GM18502 (cell line): ENCODE measurements around the gene CYSTM1.

ENCODE experiments used
- ATAC-seq: cut with Tn5 transposase; IDR thresholded peaks from one replicate; pipeline ENCODE4 v1.9.1; 2021; ENCODE audit warnings: mild to moderate bottlenecking; ENCODE audit not compliant: unreplicated experiment, poor library complexity

The CYSTM1 gene

GRCh38 chr5:140174465-140175366, at the start of gene CYSTM1:
Gene CYSTM1 (plus strand): TSS chr5:140175188. CDS start chr5:140194466, 19,278 bp downstream.
- ATAC-seq, result peak; percentile 90

DNA sequence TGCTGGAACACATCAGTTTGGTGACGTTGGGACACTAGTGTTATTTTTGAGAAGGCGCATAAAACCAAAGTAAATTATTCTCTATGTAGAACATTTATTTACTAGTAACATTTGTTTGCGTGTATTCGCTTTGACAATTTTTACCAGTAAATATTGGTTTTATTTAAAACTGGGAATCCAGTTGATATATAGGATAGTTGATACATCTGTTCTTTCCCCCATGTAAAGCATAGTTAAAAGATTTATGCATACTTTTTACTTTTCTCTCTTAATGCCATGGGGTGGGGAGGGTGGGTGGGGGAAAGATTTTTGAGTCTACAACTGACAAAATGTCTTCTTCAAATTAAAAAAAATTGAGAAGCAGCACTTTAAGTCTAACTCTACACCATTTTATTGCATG, 49.4 kb upstream of the CYSTM1 start, which contains the start of gene IGIP:
IGIP (plus strand) TSS at position 301 of the 400 bp plus-strand sequence. CDS start 2,540 bp downstream, outside the sequence.
- no peak for ATAC-seq

DNA sequence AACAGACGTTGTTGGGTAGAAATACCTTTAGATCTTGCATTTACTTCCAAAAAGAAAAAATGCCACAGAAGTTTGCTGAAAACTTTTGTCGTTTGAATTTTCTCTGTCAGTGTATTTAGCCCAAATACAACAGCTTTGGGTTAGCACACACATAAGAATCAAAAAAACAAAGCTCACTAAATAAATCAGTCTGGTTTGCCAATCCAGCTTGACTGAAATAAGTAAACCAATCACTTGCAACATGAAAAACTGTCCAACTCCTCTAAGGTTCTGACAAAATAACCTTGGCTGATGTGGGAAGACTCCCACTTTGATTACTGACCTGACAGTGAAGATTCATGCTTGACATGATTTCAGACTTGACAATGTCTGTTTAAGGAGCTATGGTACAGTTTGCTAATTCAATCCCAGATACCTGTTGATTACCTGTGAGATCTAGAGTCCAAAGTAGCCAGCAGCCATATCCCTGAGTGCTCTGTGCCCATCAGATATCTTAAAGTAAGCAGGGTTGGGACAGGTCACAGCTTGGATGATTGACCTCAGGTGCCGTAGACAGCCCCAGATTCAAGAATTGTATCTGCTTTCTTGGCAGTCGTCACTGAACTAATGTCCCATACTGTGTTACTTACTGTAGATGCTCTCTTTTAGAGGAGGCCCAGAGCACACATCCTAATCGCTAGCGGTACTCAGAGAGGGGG, 48.5 kb upstream of the CYSTM1 start:
- no peak for ATAC-seq

- ATAC-seq, result no peak
Observed at GRCh38 chr5:140128376-140128775, 46.6 kb upstream of the CYSTM1 start.

DNA sequence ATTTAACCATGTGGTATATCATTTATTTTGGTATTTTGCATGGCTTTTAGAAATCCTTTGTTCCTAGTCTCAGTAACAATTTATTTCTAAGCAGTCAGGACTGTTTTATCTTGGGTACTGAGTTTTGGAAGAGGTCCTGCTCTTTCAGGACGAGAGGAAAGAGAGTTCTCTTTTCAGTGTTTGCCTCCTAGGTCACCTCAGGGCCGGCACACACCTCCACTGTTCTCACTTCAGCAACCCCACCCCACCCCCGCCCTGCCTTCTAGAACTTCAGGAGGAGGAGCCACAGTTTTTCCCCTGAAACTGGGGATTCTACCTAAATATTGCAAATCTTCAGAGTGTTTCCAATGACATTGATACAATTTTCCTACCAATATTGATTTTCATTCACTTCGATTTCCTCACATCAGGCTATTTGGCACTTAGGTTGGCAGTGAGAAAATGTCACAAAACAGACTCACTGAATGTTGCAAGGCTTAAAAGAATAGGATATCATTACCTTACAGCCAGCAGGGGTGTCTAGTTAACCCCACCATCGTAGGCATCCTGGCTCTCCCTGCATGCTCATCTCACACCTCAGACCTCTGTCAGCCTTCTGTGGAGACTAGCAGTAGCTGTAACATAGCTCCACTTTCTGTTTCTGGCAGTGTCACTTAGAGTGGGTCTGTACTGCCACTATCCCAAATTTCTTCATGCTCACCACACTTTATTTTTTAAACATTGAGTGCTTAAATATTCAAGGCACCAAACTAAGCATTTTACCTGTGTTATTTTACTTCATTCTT, 43.8 kb upstream of the CYSTM1 start:
- no peak for ATAC-seq

DNA sequence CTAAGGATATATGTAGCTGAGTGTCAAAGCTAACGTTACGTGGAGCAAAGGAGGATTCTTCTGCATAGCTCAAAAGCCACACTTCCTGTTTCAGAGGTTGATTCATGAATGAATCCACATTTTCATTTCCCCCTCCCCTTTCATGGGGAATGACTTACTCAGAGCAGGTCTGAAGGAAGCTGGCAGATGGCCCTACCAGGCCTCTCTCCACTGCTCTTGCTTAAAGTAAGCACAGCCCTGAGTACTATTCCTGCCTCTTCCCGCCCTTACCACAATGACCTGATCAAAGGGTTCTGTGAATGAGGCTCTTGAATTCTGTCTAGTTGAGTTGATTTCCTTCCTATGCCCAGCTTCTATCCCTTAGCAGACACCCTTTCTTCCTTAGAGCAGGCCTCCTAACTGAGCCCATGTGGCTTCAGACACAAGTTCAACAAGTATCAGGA, 43.0 kb upstream of the CYSTM1 start:
- no peak for ATAC-seq

- no peak for ATAC-seq
Observed at GRCh38 chr5:140133514-140134167, 41.3 kb upstream of the CYSTM1 start.

- ATAC-seq, result no peak
Observed at GRCh38 chr5:140134277-140134935, 40.6 kb upstream of the CYSTM1 start.

GRCh38 chr5:140135127-140135526, 39.9 kb upstream of the CYSTM1 start:
- ATAC-seq, result no peak

- no peak for ATAC-seq
Observed at GRCh38 chr5:140136624-140137023, 38.4 kb upstream of the CYSTM1 start.

- ATAC-seq, result no peak
Observed at GRCh38 chr5:140140435-140140834, 34.6 kb upstream of the CYSTM1 start.

DNA sequence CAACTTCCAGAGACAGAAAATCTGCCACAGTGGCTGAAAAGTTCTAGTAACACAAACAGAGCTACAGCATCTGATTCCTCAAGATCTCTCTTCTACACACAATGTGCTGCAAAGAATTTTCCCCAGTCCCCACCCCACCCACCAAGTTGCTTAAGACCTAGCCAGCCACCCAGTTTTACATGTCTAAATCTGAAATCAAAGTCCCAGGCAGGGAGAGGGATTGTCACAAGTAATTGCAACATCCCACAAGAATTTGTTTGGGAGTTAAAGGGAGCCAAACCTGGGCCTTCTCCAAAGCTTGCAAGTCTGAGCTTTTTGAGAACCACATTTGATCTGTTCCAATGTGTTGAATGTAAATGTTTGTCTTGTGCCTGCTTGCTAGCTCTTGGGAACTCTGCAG, 33.7 kb upstream of the CYSTM1 start:
- no peak for ATAC-seq

DNA sequence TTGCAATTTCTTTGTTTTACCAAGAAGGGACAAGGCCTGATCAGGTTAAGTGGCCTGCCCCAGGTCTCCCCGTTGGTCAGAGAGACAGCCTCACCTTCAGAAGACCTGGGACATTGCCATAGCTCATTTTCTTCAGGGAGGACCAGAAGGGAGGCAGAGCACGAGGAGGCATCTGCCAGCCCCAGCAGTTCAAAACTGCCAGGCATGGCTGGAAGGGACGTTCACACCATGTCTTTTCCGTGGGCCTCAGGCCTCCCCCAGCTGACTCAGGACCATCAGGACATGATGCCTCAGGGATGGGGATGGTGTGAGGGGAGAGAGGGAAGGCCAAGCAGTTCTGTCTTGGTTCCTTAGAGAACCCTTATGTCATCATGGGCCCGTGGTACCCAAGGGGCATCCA, 32.7 kb upstream of the CYSTM1 start:
- ATAC-seq, result no peak

DNA sequence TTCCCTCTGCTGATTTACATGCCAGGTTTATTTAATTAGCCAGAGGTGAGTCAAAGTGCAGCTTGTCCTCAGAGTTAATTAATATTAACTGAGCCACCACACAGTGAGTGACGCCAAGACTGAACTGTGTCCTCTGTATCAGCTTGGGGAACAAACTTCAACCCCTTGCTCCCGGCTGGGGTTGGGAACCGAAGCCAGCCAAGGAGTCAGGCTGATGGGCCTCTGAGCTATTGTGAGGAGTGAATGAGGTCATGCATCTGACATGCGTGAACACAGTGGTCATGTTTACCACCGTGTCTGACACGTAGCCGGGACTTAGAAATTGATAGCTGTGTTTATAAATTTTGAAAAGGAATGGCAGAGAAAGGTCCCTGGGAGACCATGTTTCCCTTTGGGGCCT, 32.1 kb upstream of the CYSTM1 start:
- ATAC-seq, result no peak

DNA sequence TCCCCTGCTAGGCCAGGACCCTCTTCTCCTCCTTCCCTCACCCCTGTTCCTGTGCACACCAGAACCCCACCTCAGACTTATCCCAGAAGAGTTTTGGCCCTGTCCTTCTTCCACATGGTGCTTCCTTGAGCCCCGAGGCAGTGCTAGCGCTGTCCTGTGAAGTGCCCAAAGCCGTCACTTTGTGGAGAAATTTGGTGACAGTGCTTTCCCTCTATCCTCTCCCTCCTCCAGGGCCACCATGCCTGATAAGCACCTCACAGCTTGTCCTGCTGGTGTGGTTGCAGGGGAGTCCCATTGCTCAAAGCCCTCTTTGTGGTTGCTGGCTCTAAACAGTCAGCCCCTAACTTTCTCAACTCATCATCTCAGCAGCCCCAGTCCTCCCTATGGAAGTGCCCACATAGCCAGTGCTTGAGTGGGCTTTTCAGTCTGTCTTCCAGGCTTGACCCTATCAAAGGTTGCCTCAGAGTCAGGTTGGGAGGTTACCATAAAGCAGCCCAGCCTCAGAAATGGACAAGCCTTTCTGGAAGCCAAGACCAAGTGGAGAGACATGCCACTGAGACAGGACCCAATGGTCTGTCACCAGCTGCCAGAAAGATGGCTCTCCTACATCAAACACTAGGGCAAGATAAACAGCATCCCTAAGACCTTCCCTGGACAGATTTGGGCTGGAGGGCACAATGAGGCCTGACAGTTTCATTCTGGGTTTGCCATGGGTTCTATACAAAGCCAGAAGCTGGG, 31.3 kb upstream of the CYSTM1 start:
- peak; percentile 7 for ATAC-seq

DNA sequence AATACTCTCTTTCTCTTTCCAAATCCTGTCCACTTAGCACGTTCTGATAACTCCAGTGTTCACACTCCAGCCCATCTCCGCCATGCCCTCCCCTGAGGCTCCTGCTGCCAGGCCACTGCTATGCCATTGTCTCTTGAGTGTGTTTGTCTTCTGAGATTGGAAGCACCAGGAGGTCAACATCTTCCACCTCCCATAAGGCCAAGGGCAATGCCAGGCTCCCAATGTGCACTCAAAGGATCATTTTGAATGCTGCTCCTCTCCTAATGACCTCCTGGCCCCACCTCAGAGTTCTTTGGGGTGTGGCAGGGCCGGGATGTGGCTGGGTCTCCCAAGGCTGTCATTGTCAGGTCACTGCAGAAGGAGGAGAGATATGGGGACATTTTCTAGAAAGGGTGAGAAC, 29.7 kb upstream of the CYSTM1 start:
- ATAC-seq, result no peak

GRCh38 chr5:140145818-140146522, 29.0 kb upstream of the CYSTM1 start:
- peak; percentile 64 for ATAC-seq

DNA sequence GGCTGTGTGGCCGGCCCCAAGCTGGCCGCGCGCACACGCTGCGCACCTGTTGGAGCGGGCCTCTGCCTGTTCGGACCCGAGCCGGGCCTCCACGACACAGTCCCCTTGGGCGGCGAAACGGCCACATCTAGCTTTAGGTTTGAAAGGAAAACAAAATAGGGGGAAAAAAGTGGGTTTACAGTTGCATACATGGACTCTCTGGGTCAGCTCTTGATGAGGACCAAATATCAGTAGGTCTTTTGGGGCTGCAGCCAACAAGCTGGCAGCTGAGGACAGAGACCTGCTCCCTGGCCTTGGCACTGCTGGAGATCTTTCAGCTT, 28.5 kb upstream of the CYSTM1 start:
- ATAC-seq, result no peak
